Ecto neural progenitor cell (in vitro differentiated cells): ENCODE data around the gene KRTAP4-8.
"Not testable (repeated sequence)": the region's sequence is repeated elsewhere in the genome, so short reads cannot be mapped to it uniquely, and the experiment has no call there.

ENCODE experiments used
- DNase-seq: peaks from one replicate; pipeline ENCODE4 v3.0.0-alpha.2; 2018; ENCODE audit warnings: low spot score

Gene KRTAP4-8

DNA sequence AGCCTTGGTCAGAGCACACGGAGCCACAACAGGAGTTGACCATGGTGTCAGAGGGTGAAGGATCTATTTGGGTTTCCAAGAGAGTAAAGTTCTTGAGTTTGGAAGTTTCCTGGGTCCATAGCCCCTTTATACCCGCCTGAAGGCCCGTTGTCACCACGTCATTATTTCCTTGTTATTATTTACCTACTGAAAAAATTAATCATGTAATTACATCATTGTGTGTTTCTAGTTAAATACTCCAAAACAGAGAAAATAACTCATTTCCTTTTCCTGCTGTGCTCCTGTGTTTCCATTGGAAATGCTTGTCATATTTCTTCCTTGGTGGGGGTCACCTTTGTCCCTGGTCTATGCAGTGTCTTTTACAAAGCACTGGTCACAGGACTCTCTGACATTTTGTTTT, at the start of gene KRTAP4-8:
TSS of gene KRTAP4-8 (minus strand) at position 101 of the 400 bp plus-strand sequence. CDS start at position 43, 58 bp downstream.
- no peak for DNase-seq

- no peak for DNase-seq
Measured at GRCh38 chr17:41145261-41145660, 47.3 kb upstream of the KRTAP4-8 start.

- DNase-seq, result no peak
Measured at GRCh38 chr17:41144846-41145245, 46.9 kb upstream of the KRTAP4-8 start.

GRCh38 chr17:41141361-41141760, 43.4 kb upstream of the KRTAP4-8 start:
- no peak for DNase-seq

DNA sequence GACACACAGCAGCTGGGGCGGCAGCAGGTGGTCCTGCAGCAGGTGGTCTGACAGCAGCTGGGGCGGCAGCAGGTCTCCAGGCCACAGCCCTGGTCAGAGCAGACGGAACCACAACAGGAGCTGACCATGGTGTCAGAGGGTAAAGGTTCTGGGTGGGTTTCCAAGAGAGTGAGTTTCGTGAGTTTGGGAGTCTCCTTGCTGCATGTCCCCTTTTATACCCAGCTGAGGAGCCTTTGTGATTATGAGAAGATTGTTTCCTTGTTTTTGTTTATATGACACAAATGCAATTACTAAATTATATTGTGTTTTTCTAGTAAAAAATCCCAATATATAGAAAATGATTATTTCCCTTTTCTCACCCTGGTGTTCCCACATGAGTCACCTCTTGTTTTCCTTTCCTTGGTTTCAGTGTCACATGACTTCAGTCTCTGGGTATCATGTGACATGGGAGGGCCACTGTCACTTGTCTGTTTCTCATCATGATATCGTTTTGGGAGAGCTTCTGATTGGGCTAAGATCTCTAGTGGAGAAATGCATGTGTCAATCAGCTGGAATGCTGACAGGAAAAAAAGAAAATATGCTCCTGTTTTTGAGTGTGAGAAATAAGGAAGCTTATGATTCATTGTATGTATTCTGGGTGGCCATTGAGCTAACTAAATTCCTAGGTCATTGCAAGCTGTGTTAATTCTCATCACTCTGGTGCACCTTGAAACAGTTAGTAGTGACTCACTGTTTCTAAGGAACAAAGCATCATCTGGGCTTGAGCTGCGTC, 42.6 kb upstream of the KRTAP4-8 start, which contains the start of gene KRTAP4-6:
TSS of gene KRTAP4-6 (minus strand) at position 185 of the 772 bp plus-strand sequence. CDS start at position 128, 57 bp downstream.
- no peak for DNase-seq

- not testable (repeated sequence) for DNase-seq
Measured at GRCh38 chr17:41139865-41140264, 41.9 kb upstream of the KRTAP4-8 start.

DNA sequence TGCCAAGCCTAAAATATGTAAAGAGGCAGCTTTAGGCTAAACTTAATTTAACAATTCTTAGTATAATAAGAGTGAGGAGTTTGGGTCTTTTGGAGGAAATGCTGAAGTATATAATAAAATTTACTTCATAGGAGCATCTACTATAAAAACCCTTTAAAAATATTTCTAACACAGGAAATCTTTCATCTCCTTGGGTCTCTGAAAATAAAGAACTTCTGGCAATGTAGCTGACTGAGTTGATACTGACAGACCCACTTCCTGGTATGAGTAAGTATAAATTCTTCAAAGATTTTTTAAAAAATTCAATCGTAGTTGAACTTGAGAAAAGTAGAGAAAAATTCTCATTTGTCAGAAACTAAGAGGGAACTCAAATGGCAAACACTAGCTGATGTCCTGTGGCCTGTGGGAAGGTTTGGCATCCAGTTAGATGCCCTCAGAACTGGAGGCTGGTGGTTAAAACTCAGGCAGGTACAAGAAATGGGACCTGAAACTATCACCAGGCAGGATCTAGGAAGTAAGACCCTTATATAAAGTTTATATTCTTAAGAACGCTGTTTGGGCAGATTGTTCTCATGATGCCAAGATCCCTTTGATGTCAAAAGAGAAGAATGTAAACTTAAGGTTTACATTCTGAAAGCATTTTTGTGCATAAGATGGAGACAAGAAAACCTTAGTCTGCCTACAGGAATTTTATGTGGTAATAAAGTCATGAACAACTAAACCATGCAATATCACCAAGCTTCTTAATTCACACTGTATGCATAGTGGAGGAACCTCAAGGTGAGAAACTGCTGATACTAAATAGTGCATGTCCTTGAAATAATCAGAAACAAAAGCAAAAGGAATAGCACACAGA, 36.2 kb upstream of the KRTAP4-8 start:
- DNase-seq, result no peak

GRCh38 chr17:41131979-41132378, 34.0 kb upstream of the KRTAP4-8 start:
- no peak for DNase-seq

- DNase-seq, result no peak
Measured at GRCh38 chr17:41127371-41127770, 29.4 kb upstream of the KRTAP4-8 start.

- no peak for DNase-seq
Measured at GRCh38 chr17:41126412-41126811, 28.5 kb upstream of the KRTAP4-8 start.

DNA sequence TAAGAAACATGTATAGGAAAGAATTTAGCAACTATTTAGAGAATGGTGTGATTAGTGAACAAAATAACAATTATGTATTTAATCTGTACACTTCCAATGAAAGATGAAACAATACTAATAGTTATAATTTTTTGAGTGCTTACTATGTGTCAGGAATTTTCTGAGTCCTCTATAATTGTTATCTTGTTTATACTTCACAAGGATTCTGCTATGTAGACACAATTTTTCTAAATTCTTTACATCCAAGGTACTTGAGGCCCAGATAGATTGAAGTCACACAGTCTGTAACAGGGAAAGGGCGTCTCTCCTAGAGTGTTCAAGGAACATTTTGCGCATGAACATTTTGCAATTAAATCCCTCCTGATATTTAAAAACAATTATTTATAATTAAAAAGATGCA, 27.1 kb upstream of the KRTAP4-8 start:
- DNase-seq, result no peak

GRCh38 chr17:41123991-41124371, 26.0 kb upstream of the KRTAP4-8 start, which contains the start of gene KRTAP4-12:
KRTAP4-12 (minus strand) TSS chr17:41124182; CDS start chr17:41124122, 60 bp downstream.
- DNase-seq, result not testable (repeated sequence)

GRCh38 chr17:41123292-41123990, 25.5 kb upstream of the KRTAP4-8 start:
- DNase-seq, result not testable (repeated sequence)

GRCh38 chr17:41121742-41122141, 23.8 kb upstream of the KRTAP4-8 start:
- no peak for DNase-seq

DNA sequence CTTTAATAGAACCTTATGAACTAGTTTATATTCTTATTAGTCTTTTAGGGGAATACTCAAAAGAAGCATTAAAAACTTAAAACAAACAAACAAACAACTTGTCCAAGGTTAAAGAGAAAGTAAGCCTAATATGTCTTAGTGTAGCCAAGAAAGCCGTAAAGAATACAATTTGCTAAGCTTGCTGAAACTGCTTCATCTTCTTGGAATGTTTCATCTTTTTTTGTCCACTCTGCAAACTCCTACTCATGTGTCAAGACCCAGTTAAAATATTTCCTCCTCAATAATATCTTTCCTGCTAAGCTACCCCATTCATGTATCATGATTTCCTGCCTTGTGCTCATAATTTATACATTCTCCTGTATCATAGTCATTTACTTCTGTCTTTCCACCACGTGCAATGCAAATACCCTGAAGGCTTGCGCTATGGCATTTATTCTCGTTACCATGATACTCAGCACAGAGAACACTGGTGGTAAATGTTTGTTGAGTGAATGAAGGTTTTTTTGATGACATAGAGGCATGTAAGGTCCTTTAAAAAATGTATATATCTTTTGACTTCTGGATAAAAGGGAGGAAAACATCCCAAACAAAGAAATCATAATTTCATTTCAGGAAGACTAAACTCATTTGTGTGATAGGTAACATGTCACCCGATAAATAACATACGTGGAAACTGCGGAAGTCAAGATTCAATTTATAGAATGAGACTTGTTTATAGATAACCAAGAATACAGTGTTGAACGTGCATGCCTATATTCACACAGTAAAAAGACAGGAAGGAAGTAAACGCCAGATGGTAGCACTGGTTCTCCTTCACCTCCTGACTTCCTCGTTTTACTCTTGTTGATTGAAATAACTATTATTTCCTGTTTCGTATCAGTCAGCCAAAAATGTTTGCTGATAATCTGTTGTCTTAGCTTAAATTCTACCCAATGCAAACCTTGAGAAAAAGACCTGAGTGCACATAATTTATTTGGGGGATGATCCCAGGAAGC, 22.1 kb upstream of the KRTAP4-8 start:
- DNase-seq, result not testable (repeated sequence)

DNA sequence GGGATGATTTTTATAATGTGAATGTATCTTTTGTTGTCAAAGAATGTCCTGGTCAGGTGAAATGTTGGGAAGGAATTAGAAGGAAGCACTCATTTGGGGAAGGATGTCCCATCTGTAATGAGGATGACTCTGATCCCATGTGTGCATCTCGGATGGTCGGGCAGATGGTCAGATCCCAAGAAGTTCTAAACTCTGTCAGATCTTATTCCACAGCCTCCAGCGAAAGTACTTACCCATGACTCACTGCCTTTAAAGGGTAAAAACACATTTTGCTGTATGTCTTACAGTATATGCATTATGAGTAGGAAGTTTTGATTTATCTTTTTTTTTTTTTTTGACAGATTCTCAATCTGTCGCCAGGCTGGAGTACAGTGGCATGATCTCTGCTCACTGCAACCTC, 20.8 kb upstream of the KRTAP4-8 start:
- no peak for DNase-seq

DNA sequence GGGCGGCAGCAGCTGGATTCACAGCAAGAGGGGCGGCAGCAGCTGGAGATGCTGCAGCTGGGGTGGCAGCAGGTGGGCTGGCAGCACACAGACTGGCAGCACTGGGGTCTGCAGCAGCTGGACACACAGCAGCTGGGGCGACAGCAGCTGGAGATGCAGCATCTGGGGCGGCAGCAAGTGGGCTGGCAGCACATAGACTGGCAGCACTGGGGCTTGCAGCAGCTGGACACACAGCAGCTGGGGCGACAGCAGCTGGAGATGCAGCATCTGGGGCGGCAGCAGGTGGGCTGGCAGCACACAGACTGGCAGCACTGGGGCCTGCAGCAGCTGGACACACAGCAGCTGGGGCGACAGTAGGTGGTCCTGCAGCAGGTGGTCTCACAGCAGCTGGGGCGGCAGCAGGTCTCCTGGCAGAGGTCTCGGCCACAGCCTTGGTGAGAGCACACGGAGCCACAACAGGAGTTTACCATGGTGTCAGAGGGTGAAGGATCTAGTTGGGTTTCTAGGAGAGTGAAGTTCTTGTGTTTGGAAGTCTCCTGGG, 20.0 kb upstream of the KRTAP4-8 start, which contains the start of gene KRTAP4-11:
TSS of gene KRTAP4-11 (minus strand) at position 528 of the 541 bp plus-strand sequence. CDS start at position 470, 58 bp downstream.
- not testable (repeated sequence) for DNase-seq

GRCh38 chr17:41116297-41116696, 18.4 kb upstream of the KRTAP4-8 start:
- no peak for DNase-seq

GRCh38 chr17:41111151-41111885, 13.4 kb upstream of the KRTAP4-8 start:
- no peak for DNase-seq
